SK-N-SH (cell line): Measurements from ENCODE around the gene SLC37A1. TPM values are rescaled to one million over a fixed set of nuclear protein-coding genes. Genes with fewer than 3 reads are reported as not detected.

Experiments used
- CTCF ChIA-PET: fragments of 300-600, 350-600 bp; formaldehyde crosslinking; extraction: SDS; loops from one replicate; lab custom pipeline; 2021; lab: Yijun Ruan, JAX
- POLR2A ChIA-PET: fragments of 350-600 bp; sonication (Branson Sonifier 250); formaldehyde crosslinking; extraction: SDS; loops from one replicate; lab custom pipeline; 2020; ENCODE audit warnings: antibody characterized with exemption, inconsistent platforms; lab: Yijun Ruan, JAX
- DNase-seq: peaks from one replicate; pipeline ENCODE4 v3.0.0; 2012
- H2AFZ ChIP-seq: fragments of 200-600 bp; sonication (generic); 2 replicates; pipeline ENCODE4 v1.8.1; 2016; ENCODE audit warnings: antibody characterized with exemption, mild to moderate bottlenecking, low read depth
- H3F3A ChIP-seq: fragments of 200-600 bp; sonication (generic); replicated peaks from 2 replicates; pipeline ENCODE3; 2016; ENCODE audit warnings: antibody characterized with exemption, mild to moderate bottlenecking; ENCODE audit not compliant: insufficient read depth
- H3K27ac ChIP-seq, 2 experiments: fragments of 200-500 bp in 1 of 2; fragments of 200-600 bp in 1 of 2; sonication (Bioruptor generic) in 1 of 2; sonication (generic), shearing (Covaris generic) in 1 of 2; 2 replicates each; pipeline versions ENCODE4 v1.5.1 to v1.6.1; 2014 to 2016; ENCODE audit warnings: low read depth in 2 of 2, inconsistent platforms in 1 of 2, low read length in 1 of 2, mild to moderate bottlenecking in 1 of 2, mixed read lengths in 1 of 2
- H3K27me3 ChIP-seq: fragments of 200-600 bp; sonication (generic), shearing (Covaris generic); 2 replicates; pipeline ENCODE4 v1.6.1; 2016; ENCODE audit warnings: mixed run types; ENCODE audit not compliant: insufficient read depth
- H3K36me3 ChIP-seq, 2 experiments: fragments of 200-500 bp in 1 of 2; fragments of 200-600 bp in 1 of 2; sonication (Bioruptor generic) in 1 of 2; sonication (generic) in 1 of 2; replicated peaks in 1 of 2; 2 replicates each; pipeline versions ENCODE3 to v1.5.1; 2014 to 2016; ENCODE audit warnings: low read length in 1 of 2, mild to moderate bottlenecking in 1 of 2; ENCODE audit not compliant: insufficient read depth in 2 of 2, control insufficient read depth in 1 of 2
- H3K4me1 ChIP-seq, 2 experiments: fragments of 200-500 bp in 1 of 2; fragments of 200-600 bp in 1 of 2; sonication (Bioruptor generic) in 1 of 2; sonication (generic), shearing (Covaris generic) in 1 of 2; 2 replicates each; pipeline versions ENCODE4 v1.5.1 to v1.6.1; 2014 to 2016; ENCODE audit warnings: low read depth in 1 of 2, low read length in 1 of 2, mixed run types in 1 of 2; ENCODE audit not compliant: insufficient read depth in 2 of 2, control insufficient read depth in 1 of 2
- H3K4me2 ChIP-seq: fragments of 200-600 bp; sonication (generic), shearing (Covaris generic); 2 replicates; pipeline ENCODE4 v1.6.1; 2017; ENCODE audit warnings: mixed run types
- H3K4me3 ChIP-seq, 2 experiments: fragments of 200-500 bp in 1 of 2; fragments of 200-600 bp in 1 of 2; sonication (Bioruptor generic) in 1 of 2; sonication (generic), shearing (Covaris generic) in 1 of 2; 2 replicates each; pipeline versions ENCODE4 v1.5.1 to v1.8.1; 2014 to 2016; ENCODE audit warnings: low read depth in 2 of 2, inconsistent platforms in 1 of 2, low read length in 1 of 2, mild to moderate bottlenecking in 1 of 2, mixed read lengths in 1 of 2, moderate library complexity in 1 of 2
- H3K79me2 ChIP-seq: fragments of 200-600 bp; sonication (generic); 2 replicates; pipeline ENCODE4 v1.8.1; 2017; ENCODE audit warnings: mild to moderate bottlenecking; ENCODE audit not compliant: insufficient read depth
- H3K9ac ChIP-seq: fragments of 200-600 bp; sonication (generic); 2 replicates; pipeline ENCODE4 v1.6.1; 2017; ENCODE audit warnings: mixed run types
- H3K9me2 ChIP-seq: fragments of 200-600 bp; sonication (generic); 2 replicates; pipeline ENCODE4 v1.6.1; 2017; ENCODE audit warnings: mixed run types
- H3K9me3 ChIP-seq: fragments of 200-600 bp; sonication (generic); 2 replicates; pipeline ENCODE4 v1.6.1; 2017; ENCODE audit warnings: mixed run types, mild to moderate bottlenecking, moderate library complexity
- H4K20me1 ChIP-seq: fragments of 200-600 bp; sonication (generic); 2 replicates; pipeline ENCODE4 v1.6.1; 2017; ENCODE audit warnings: mild to moderate bottlenecking, mixed run types; ENCODE audit not compliant: insufficient read depth
- ELF1 ChIP-seq: IDR thresholded peaks from 2 replicates; pipeline ENCODE4 v1.4.0; 2012
- FOXJ3 ChIP-seq: sonication (generic); formaldehyde crosslinking; IDR thresholded peaks from 2 replicates; pipeline ENCODE4 v1.5.1; 2020; ENCODE audit warnings: mild to moderate bottlenecking, missing genetic modification reagents
- FOXM1 ChIP-seq: IDR thresholded peaks from 2 replicates; pipeline ENCODE4 v1.4.0; 2012; ENCODE audit warnings: low read depth, mild to moderate bottlenecking
- GABPA ChIP-seq: IDR thresholded peaks from 2 replicates; pipeline ENCODE4 v1.4.0; 2012; ENCODE audit warnings: low read depth, mild to moderate bottlenecking
- GATA2 ChIP-seq: sonication (generic); formaldehyde crosslinking; IDR thresholded peaks from 2 replicates; pipeline ENCODE4 v1.5.0; 2020; ENCODE audit warnings: mild to moderate bottlenecking, missing genetic modification reagents
- MXI1 ChIP-seq: IDR thresholded peaks from 2 replicates; pipeline ENCODE4 v1.6.1; 2012; ENCODE audit warnings: mild to moderate bottlenecking, low read depth, low read length, improper control_type of control experiment
- PBX3 ChIP-seq: IDR thresholded peaks from 2 replicates; pipeline ENCODE4; 2012
- RCOR1 ChIP-seq: fragments of 150-350 bp; IDR thresholded peaks from 2 replicates; pipeline ENCODE4 v1.6.1; 2017; ENCODE audit warnings: antibody characterized with exemption, low read length
- SIN3A ChIP-seq: IDR thresholded peaks from 2 replicates; pipeline ENCODE4 v1.6.1; 2012; ENCODE audit warnings: low read depth, mild to moderate bottlenecking, low read length, moderate library complexity, borderline replicate concordance
- SMC3 ChIP-seq: IDR thresholded peaks from 2 replicates; pipeline ENCODE4 v1.6.1; 2012; ENCODE audit warnings: low read depth, low read length, improper control_type of control experiment
- TEAD4 ChIP-seq: IDR thresholded peaks from 2 replicates; pipeline ENCODE4 v1.4.0; 2012; ENCODE audit warnings: mild to moderate bottlenecking, borderline replicate concordance; ENCODE audit not compliant: insufficient read depth
- WGBS: methylation state at CpG from one replicate; pipeline ENCODE4 v1.1.6; 2017; ENCODE audit warnings: low lambda C conversion rate; 5-methylcytosine and 5-hydroxymethylcytosine counted together
- polyA plus RNA-seq, 3 experiments: library from polyadenylated mRNA; depleted of rRNA; stranded (reverse); fragments of >200 nt; gene quantifications; 2 replicates each; pipeline ENCODE4 v1.2.3, GENCODE V29; 2012
- TF ChIP-seq, protein P1 (sequence below): fragments of 150-350 bp; IDR thresholded peaks from 2 replicates; pipeline ENCODE4 v1.6.1; 2016; ENCODE audit warnings: mild to moderate bottlenecking, low read depth, low read length
- TF ChIP-seq, protein P2 (sequence below): fragments of 200-600 bp; sonication (generic); IDR thresholded peaks from 2 replicates; pipeline ENCODE4 v1.6.1; 2017; ENCODE audit warnings: antibody characterized with exemption, mild to moderate bottlenecking, moderate library complexity
- TF ChIP-seq, protein P3 (sequence below): IDR thresholded peaks from 2 replicates; pipeline ENCODE4 v1.4.0; 2012; ENCODE audit warnings: low read depth
- TF ChIP-seq, protein P4 (sequence below): IDR thresholded peaks from 2 replicates; pipeline ENCODE4 v1.4.0; 2012; ENCODE audit warnings: low read depth, borderline replicate concordance

SLC37A1 gene
- polyA plus RNA-seq, 1 of the 3 experiments (the other 2 are of a cell fraction): 2.8 TPM

- H3K79me2 ChIP-seq: no peaks in the 10 kb centered on the region
- no peak overlapping the region for H3K9ac ChIP-seq
- no peaks in the 10 kb centered on the region for H3K27me3 ChIP-seq
- no peak for TF ChIP-seq FOXM1
- TF ChIP-seq TEAD4: no peak
- no peak for TF ChIP-seq PBX3
- no peak for TF ChIP-seq MXI1
- no peak overlapping the region for H3K27ac ChIP-seq
- H3K4me1 ChIP-seq: no peaks in the 10 kb centered on the region
- no peak for DNase-seq
- H3F3A ChIP-seq: no peaks in the 10 kb centered on the region
- no peaks in the 10 kb centered on the region for H4K20me1 ChIP-seq
- H3K4me2 ChIP-seq: no peak overlapping the region
- H3K36me3 ChIP-seq: no peaks in the 10 kb centered on the region
- H3K4me3 ChIP-seq: no peak overlapping the region
- H3K9me2 ChIP-seq: no peaks in the 10 kb centered on the region
- H2AFZ ChIP-seq: no peak overlapping the region
- POLR2A ChIA-PET: no interaction called here
- CTCF ChIA-PET: interaction anchor here (1.0 to 2.7 kb wide), 3 partner anchors 9 to 235 kb away, joined by 3 to 12 read pairs (median 3); no protein-coding TSS in a partner anchor
- WGBS: 55% methylated on average over 8 of the region's 20 CpGs
- no peaks in the 10 kb centered on the region for H3K9me3 ChIP-seq
These were observed 70.0 kb downstream of the SLC37A1 start for GRCh38 chr21:42583477-42584295.

- no peaks in the 10 kb centered on the region for H3K27me3 ChIP-seq
- H2AFZ ChIP-seq: no peak overlapping the region
- H3F3A ChIP-seq: no peaks in the 10 kb centered on the region
- H3K9me2 ChIP-seq: no peaks in the 10 kb centered on the region
- POLR2A ChIA-PET: no interaction called here
- no peak overlapping the region for H3K4me2 ChIP-seq
- no peak overlapping the region for H3K27ac ChIP-seq
- H3K9ac ChIP-seq: no peak overlapping the region
- H3K36me3 ChIP-seq: no peaks in the 10 kb centered on the region
- no peak overlapping the region for H3K4me3 ChIP-seq
- H3K9me3 ChIP-seq: no peaks in the 10 kb centered on the region
- H3K4me1 ChIP-seq: no peaks in the 10 kb centered on the region
- DNase-seq: no peak
- 79% methylated on average over 6 of the region's 11 CpGs for WGBS
- H4K20me1 ChIP-seq: no peaks in the 10 kb centered on the region
- H3K79me2 ChIP-seq: no peaks in the 10 kb centered on the region
- CTCF ChIA-PET: interaction anchor here (2.7 kb wide), 1 partner anchor 9 kb away, joined by 12 read pairs; no protein-coding TSS in a partner anchor
- no peak for TF ChIP-seq SMC3
- no peak for TF ChIP-seq FOXJ3 (CRISPR knock-in tag)
- TF ChIP-seq GABPA: no peak
- TF ChIP-seq, protein P1, sequence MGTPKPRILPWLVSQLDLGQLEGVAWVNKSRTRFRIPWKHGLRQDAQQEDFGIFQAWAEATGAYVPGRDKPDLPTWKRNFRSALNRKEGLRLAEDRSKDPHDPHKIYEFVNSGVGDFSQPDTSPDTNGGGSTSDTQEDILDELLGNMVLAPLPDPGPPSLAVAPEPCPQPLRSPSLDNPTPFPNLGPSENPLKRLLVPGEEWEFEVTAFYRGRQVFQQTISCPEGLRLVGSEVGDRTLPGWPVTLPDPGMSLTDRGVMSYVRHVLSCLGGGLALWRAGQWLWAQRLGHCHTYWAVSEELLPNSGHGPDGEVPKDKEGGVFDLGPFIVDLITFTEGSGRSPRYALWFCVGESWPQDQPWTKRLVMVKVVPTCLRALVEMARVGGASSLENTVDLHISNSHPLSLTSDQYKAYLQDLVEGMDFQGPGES: no peak
- no peak for TF ChIP-seq PBX3
- no peak for TF ChIP-seq MXI1
- no peak for TF ChIP-seq ELF1
- no peak for TF ChIP-seq SIN3A
- TF ChIP-seq, protein P2, sequence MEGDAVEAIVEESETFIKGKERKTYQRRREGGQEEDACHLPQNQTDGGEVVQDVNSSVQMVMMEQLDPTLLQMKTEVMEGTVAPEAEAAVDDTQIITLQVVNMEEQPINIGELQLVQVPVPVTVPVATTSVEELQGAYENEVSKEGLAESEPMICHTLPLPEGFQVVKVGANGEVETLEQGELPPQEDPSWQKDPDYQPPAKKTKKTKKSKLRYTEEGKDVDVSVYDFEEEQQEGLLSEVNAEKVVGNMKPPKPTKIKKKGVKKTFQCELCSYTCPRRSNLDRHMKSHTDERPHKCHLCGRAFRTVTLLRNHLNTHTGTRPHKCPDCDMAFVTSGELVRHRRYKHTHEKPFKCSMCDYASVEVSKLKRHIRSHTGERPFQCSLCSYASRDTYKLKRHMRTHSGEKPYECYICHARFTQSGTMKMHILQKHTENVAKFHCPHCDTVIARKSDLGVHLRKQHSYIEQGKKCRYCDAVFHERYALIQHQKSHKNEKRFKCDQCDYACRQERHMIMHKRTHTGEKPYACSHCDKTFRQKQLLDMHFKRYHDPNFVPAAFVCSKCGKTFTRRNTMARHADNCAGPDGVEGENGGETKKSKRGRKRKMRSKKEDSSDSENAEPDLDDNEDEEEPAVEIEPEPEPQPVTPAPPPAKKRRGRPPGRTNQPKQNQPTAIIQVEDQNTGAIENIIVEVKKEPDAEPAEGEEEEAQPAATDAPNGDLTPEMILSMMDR: no peak
- TF ChIP-seq, protein P3, sequence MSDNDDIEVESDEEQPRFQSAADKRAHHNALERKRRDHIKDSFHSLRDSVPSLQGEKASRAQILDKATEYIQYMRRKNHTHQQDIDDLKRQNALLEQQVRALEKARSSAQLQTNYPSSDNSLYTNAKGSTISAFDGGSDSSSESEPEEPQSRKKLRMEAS: no peak
- TF ChIP-seq, protein P4, sequence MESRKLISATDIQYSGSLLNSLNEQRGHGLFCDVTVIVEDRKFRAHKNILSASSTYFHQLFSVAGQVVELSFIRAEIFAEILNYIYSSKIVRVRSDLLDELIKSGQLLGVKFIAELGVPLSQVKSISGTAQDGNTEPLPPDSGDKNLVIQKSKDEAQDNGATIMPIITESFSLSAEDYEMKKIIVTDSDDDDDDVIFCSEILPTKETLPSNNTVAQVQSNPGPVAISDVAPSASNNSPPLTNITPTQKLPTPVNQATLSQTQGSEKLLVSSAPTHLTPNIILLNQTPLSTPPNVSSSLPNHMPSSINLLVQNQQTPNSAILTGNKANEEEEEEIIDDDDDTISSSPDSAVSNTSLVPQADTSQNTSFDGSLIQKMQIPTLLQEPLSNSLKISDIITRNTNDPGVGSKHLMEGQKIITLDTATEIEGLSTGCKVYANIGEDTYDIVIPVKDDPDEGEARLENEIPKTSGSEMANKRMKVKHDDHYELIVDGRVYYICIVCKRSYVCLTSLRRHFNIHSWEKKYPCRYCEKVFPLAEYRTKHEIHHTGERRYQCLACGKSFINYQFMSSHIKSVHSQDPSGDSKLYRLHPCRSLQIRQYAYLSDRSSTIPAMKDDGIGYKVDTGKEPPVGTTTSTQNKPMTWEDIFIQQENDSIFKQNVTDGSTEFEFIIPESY: no peak
- no peak for TF ChIP-seq RCOR1
- no peak for TF ChIP-seq GATA2 (CRISPR knock-in tag)
These were observed 70.6 kb downstream of the SLC37A1 start for GRCh38 chr21:42584296-42584641.
